GM19438 (cell line): ENCODE results near the gene SLC16A2.

Experiments
- ATAC-seq: cut with Tn5 transposase; IDR thresholded peaks from one replicate; pipeline ENCODE4 v1.9.1; 2021; ENCODE audit warnings: low read depth; ENCODE audit not compliant: unreplicated experiment

Gene SLC16A2

DNA sequence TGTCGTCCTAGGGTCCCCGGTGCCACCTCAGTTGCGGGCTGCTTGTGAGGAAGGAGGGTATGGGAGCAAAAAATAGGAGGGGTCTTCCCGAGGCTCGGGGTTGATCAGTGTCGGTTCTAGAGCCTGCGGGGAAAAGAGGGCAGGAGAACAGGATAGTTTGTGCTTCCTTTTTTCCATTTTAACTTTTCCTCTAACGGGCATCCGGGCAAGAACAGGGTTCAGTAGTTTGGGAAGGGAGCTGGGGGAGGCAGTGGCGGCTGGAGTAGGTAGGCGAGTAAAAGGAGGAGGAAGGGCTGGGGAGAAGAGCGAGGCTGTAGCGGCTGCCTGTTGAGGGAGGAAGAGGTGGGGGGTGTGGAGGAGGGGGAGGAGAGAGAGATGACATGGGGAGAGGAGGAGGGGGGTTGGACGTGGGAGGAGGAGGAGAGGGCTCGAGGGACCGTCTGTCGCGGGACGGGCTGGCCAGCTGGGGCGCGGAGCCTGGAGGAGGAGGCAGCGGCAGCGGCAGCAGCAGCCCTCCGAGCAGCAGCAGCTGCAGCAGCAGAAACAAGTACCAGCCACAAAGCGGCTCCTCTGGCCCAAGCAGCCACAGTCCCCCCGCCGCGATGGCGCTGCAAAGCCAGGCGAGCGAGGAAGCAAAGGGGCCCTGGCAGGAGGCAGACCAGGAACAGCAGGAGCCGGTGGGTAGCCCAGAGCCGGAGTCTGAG is at the start of gene SLC16A2:
TSS of gene SLC16A2 (plus strand) at position 458 of the 704 bp plus-strand sequence. CDS start at position 603, 145 bp downstream.
- no peak for ATAC-seq

DNA sequence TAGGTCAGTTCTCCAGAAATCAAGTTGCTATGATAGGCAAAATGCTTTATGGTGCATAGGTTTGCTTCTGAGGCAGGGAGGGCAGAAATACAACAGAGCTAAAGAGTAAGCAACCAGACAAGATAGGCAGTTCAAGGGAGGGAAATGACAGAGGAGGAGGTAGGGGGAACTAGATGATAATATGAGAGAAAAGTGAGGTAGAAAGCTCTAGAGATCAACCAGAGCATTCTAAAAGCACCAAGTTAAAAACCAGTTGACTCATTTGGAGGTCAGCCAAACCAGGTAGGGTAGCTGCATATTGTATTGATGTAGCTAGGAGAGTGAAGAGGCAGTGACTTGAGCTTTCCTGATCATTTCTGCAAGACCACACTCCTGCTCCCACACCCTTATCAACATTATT is 49.0 kb upstream of the SLC16A2 start:
- ATAC-seq = no peak

DNA sequence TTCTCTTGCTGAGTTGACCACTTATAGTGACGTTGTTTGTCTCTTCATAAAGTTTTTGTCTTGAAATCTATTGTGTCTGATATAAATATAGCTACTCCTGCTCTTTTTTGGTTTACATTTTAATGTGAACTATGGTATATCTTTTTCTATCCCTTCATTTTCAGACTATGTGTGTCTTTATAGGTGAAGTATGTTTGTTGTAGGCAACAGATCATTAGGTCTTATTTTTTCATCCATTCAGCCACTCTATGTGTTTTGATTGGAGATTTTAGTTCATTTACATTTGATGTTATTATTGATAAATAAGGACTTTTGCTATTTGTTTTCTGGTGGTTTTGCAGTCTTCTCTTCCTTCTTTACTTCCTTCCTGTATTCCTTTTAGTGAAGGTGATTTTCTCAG is 44.0 kb upstream of the SLC16A2 start:
- ATAC-seq = no peak

DNA sequence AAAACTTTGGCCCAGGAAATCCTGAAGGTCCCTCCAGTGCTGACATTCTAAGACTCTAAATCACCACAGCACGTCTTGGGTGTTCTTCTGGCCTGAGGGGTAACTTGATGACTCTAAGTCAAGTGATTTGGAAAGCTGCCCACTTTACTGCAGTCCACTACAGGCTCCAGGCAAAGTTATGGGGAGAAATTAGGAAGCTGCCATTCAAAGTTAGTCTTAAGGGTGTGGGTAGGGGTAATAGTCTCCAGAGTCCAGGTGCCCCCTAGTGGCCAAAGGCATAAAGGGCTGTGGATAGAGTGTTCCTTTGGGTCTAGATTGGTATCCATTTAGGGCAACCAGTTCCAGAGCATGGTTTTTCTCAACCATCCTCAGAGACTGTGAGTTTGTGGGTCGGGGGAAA is 38.7 kb upstream of the SLC16A2 start:
- ATAC-seq = peak; percentile 85

DNA sequence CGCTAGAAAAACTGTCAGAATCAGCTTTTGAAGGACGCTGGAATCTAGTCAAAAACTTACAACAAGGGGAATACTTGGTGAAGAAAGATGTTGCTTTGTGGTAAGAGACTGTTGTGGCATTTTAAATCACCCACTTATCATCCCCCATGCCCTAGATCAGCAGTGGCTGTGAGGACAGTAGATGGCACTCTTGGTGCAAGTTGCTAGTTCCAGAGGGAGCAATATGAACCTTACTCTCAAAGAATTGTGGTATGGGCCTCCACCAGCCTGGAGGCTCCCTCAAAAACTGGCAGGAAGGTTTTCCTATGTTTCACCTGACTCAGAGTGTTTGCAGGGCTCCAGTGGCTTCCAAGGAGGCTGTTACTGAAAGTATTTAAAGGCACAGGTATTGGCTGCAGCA is 37.7 kb upstream of the SLC16A2 start:
- no peak for ATAC-seq

DNA sequence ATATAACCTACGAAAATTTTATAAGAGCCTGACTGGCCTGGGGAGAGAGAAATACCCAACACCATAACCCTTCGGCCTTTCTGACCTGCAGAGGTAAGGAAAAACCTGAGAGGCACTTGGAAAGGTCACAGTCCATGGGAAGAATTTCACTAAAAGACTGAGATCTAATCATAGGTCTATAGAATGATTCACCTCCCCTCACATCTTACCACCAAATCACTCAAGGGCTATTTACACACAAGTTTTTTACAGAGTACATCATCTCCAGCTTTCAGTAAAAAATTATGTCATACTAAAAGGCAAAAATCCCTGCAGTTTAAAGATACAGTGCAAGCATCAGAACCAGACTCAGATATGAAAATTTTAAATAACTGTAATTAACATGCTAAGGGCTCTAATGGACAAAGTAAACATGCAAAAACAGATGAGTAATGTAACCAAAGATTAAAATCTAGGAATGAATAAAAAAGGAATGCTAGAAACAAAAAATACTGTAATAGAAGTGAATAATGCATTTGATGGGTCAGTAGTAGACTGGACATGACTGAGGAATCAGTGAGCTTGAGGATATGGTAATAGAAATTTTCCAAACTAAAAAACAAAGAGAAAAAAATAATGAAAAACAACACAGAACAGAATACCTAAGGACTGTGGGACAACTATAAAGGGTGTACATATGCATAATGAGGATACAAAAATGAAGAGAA is 32.1 kb upstream of the SLC16A2 start:
- ATAC-seq = no peak

DNA sequence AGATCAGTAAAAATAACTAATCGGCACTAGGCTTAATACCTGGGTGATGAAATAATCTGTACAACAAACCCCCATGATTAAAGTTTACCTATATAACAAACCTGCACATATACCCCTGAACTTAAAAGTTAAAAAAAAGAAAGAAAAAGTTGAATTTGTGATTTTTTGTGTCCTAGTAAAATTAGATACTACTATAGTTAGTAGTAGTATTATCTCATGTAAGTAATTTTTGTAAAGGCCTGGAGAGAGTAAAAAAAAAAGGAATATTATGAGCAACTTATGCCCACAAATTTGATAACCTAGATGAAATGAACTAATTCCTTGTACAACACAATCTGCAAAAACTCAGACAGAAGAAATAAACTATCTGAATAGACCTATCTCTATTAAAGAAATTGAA is 25.7 kb upstream of the SLC16A2 start:
- ATAC-seq = no peak

DNA sequence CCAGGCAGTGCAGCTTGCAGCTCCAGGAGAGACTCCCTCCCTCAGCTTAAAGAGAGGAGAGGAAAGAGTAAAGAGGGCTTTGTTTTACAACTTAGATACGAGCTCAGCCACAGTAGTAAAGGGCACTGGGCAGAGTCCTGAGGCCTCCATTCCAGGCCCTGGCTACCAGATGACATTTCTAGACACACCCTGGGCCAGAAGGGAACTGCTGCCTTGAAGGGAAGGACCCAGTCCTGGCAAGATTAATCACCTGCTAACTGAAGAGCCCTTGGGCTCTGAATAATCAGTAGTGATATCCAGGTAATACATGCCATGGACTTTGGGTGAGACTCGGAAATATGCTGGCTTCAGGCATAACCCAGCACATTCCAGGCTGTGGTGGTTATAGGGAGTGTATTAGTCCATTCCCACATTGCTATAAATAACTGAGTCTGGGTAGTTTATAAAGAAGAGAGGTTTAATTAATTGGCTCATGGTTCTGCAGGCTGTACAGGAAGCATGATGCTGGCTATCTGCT is 15.3 kb upstream of the SLC16A2 start:
- no peak for ATAC-seq

DNA sequence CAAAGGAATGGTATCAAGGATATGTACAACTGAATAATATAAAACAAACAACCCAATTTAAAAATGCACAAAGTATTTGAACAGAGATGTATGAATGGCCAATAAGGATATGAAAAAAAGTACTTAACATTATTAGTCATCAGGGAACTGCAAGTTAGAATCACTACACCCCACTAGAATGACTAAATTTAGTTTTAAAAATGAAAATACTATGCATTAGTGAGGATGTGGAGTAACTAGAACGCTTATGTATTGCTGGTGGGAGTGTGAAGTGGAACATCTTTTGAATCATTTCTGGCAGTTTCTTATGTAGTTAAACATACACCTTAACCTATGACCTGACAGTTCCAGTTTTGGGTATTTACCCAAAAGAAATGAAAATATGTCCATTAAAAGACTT is 13.0 kb upstream of the SLC16A2 start:
- ATAC-seq = no peak

DNA sequence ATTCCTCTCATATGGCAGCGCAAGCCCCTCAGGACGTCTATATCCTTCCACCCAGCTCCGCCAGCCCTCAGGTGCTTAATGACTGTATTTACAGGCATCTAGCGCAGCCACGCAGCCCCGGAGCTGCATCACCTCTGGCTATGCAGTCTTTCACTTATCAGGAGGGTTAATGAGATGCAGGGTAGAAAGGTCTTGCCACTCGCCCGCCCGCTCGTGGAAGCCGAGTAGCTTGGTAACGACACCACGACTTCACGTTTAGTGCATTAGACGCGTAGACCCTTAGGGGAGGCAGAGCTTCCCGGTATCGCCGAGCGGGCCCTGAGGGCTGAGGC is 1.5 kb upstream of the SLC16A2 start:
- ATAC-seq = no peak

DNA sequence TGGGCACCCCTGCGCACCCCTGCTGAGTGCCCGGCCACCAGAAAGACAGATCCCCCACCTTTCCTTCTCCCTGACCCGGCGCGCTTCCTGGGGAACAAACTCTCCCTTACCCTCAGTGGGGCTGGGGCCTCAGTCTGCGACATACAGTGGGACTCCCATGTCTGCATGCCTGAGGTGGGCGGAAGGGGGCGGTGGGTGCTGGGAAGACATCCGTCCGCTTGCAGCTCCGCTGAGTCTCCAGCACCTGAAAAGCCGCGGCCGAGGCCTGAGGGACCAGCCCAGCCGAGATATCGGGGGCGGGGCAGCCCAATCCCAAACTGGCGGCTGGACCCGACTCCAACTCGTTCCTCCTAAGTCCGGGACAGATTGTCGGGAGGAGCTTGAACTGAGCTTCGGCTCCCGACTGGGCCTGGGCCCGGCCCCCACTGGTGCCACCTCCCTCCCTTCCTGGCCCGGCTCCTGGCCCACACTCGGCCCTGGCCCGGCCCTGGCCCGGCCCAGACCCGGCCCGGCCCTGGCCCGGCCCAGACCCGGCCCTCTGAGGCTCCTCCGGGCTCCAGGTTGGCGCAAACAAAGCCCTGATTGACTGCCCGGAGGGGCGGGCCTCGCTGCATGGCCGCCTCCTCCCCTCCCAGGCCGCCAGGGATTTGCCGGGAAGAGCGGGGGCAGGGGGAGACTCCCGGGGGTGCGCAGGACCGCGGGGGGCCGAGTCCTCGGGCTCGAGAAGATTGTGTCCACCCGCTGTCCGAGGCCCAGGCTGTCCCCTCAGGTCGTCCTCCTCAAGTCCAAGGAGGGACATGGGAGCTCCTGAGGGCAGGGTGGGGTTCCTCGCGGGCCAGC is 877 bp upstream of the SLC16A2 start:
- no peak for ATAC-seq

DNA sequence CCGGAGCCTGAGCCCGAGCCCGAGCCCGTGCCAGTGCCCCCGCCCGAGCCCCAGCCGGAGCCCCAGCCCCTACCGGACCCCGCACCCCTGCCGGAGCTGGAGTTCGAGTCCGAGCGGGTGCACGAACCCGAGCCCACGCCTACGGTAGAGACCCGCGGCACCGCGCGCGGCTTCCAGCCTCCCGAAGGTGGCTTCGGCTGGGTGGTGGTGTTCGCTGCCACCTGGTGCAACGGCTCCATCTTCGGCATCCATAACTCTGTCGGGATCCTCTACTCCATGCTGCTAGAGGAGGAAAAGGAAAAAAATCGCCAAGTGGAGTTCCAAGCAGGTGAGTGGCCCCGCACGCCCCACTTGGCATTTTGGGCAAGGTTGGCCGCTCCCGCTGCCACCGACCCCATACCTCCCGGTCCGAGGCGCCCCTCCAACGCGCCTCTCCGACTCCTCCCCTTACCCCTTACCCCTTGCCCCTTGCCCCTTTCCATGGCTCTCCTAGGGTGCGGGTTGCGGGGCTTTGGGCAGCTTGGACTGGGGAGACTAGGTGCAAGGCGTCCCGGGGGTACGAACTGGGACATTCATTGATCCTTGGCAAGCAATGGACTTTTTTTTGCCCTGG is 553 bp downstream of the SLC16A2 start:
- no peak for ATAC-seq

DNA sequence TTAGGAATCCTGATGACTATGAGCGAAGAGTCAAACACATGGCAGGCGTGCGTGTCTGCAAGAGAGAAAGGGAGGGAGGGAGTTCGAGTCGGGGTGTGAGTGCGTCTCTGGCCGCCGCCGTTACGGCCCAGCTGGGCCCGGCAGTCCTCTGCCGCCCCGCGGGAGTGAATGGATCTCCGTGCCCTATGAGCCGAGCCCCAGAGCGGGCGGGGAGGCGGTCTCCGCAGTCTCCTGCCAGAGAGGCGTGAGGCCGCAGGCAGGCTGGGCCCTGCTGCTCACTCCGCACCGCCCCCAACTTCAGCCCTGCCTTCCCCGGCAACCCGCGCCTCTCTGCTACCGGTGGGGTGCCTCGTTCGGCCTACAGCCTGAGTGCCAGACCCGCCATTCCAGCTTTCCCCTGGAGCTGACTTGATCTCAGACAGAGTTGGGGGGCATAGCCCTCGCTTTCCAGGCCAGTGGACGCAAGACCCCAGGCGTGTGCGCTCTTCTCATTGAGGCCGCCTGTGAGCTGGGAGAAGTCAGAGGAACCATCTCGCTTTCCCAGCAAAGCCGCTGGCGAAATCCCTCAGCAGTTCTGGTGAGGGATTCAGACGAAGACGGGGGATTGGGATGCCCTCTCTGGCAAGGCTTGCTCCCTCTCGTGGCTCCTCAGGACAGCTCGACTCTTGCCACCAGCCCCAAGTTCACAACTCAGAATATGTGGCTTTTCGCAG is 1.4 kb downstream of the SLC16A2 start:
- no peak for ATAC-seq

DNA sequence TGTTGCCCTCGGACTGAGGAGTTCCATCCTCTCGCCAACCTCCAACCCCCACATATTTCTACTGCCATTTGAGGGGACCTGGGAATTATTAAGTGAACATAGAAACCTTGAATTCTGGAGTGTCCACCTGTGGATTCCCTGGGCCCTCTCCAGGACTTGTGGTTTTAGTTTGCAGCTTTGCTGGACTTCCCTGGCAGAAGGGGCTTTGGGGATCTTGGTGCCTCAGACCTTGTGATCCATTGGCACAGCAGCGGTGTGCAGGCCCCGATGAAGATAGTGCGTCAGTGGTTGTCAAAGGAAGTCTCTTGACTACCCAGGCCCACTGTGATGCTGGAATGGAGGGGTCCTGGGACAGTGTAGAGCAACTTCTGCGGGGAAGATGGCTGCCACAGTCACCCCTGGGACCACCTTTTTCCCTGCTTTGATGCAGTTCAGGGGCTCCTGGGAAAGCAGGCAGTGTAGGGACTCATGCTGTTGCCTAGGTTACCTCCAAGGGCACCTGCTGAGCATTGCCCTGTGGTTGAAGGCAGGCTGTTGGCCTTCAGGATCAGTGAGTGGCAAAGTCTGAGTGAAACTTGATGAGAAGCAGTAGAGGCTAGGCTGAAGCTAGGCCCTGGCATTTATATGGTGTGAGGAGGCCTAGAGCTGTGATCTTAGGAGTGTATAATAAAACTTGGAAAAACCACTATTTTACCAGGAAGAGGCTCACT is 2.2 kb downstream of the SLC16A2 start:
- ATAC-seq = no peak

DNA sequence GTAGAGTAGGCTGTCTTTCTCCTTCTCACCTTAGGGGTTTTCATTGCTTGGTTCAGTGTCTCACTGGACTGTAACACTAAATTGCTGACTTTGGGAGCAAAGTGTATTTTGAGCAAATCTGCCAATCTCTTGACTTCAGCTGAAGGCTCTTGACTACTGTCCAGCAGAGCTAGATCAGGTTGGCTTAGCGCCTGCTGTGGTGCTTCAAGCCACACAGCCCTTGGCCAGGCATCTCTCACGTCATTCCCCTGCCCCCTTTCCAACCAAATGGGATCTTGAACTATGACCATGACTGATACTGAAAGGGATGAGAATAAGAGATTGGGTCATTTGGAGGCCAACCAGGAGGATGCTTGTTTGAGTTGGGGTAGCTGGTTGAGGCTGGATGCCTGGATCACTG is 4.8 kb downstream of the SLC16A2 start:
- ATAC-seq = no peak

DNA sequence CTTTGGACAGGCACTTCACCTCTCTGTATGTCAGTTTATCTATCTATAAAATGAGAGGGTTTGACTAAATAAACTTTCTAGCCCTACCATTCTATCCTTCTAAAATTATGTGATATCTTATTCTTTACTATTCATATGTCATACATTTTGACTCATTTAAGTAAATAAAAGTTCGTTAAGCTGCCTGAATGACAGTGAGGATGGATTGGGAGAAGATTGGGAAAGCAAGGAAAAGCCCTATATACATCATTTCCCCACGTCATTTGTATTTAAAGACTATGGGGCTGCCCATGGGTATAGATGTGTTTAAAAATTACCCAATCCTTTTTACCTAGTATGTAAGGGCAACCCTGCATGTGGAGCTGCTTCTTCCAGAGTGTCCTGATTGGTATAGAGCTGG is 5.3 kb downstream of the SLC16A2 start:
- ATAC-seq = no peak

DNA sequence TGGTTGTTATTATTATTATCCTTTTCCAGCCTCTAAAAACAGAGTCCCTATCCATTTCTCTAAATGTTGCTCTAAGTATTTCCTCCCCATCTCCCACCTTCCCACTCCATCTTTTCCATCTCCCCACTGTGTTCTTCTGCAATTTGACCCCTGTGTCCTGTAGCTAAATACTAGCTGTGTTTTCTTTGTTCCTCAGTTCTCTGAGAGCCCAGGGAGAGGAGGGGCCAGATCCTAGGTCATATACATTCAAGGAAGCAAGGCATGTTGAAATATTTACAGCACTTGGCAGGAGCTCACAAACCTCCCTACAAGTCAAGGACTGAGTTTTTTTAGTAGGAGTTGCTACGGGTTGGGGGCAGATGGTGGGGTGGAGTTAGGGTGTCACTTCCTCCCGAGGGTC is 10.5 kb downstream of the SLC16A2 start:
- ATAC-seq = no peak

DNA sequence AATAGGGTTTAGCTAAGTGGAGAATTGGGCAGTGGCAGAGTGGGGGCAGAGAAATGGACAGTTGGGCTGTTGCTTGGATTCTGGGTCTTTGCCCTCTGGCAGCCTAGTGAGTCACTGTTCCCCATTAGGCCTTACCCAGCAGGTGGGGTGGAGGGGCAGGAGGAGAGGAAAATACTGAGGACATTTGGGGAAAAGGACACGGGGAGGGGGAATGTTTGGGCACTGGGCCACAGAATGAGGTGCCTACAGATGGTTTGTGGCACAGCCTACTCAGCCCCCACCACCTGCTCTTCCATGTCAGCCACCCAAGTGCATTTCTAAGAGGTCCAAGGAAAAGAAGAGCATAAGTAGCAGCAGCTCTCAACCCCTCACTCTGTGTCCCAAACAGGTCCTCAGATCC is 13.0 kb downstream of the SLC16A2 start:
- no peak for ATAC-seq

DNA sequence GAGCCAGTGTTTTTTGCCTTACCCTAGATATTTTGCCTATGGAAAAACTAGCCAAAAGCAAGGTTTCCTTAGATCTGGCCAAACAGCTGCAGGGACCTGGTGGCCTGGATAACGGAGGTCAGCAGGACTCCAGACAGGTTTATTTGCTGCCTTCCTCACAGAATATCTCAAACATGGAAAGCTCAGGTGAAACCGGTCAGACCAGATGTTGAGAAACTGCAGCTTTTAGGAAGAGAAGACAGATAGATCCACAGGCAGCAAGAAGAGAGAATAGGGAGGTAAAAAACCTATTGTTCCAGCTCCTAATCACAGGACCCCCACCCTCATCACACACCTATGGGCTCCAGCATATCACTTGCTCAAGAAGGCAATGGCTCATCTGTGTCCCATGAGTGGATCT is 16.2 kb downstream of the SLC16A2 start:
- no peak for ATAC-seq

DNA sequence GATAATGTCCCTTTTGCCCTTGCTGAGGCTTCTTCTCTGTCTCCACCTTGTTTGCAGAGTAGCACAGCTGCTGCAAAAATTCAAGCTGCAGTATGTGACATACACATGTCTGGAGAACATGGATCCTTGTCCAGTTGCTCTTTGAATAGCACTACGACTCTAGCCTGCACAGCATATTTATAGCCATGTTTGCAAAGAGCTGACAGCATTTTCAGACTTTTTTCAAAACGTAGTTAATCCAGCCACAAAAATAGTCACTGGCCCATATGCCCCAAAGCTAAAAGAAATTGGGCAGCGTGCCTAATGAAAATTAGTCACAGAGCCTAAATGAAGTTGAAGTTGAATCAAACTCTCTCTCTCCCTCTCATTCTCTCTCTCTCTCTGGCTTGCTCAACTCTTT is 17.5 kb downstream of the SLC16A2 start:
- no peak for ATAC-seq
